SK-N-MC (cell line): ENCODE results near the gene TTC16.

Source experiments
- DNase-seq: peaks from one replicate; pipeline ENCODE4 v3.0.0-alpha.2; 2011; ENCODE audit warnings: low read depth, low spot score
- H3K27ac ChIP-seq: fragments of 200-600 bp; sonication (generic); 2 replicates; pipeline ENCODE4 v1.5.1; 2016; ENCODE audit warnings: mixed run types
- H3K36me3 ChIP-seq: fragments of 200-600 bp; sonication (generic); 2 replicates; pipeline ENCODE4 v1.6.1; 2017; ENCODE audit warnings: antibody characterized with exemption, low read length, mixed read lengths; ENCODE audit not compliant: insufficient read depth
- H3K4me3 ChIP-seq: fragments of 200-600 bp; sonication (generic); 2 replicates; pipeline ENCODE4 v1.5.1; 2016
- H3K9ac ChIP-seq: fragments of 200-600 bp; sonication (generic); 2 replicates; pipeline ENCODE4 v1.8.0; 2017; ENCODE audit warnings: mixed run types, mixed read lengths; ENCODE audit not compliant: insufficient read length
- H3K9me3 ChIP-seq: fragments of 200-600 bp; sonication (generic); 2 replicates; pipeline ENCODE4 v1.6.1; 2017; ENCODE audit warnings: low read depth, mild to moderate bottlenecking, antibody characterized with exemption, low read length, moderate library complexity, mixed read lengths
- EZH2 ChIP-seq: fragments of 200-600 bp; sonication (generic); IDR thresholded peaks from one replicate; pipeline ENCODE4 v1.6.1; 2017; ENCODE audit warnings: antibody characterized with exemption
- FOXP2 ChIP-seq: optimal IDR thresholded peaks from 2 replicates; pipeline ENCODE3; 2011; ENCODE audit warnings: mild to moderate bottlenecking, moderate library complexity; ENCODE audit not compliant: insufficient read depth; ENCODE audit errors: extremely low read length, control extremely low read depth
- POLR2AphosphoS5 ChIP-seq: IDR thresholded peaks from 2 replicates; pipeline ENCODE4 v1.6.1; 2012; ENCODE audit warnings: mild to moderate bottlenecking, low read depth, low read length, borderline replicate concordance

Gene TTC16

DNA sequence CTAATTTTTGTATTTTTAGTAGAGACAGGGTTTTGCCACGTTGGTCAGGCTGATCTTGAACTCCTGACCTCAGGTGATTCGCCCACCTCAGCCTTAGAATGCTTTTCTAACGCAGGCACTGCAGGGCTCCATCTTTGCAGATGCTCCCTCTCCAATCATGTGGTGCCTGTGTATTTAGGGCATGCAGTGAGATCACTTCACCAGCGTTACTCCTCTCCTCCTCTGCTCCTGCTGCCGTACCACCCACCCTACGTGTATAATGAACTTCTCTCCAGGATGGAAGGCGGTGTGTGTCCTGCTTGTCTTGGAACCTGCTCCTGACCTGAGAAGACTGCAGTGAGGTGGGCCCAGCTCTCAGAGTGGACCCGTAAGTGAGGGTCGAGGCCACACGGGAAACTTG lies 22.7 kb upstream of the TTC16 start:
- no peak overlapping the region for H3K9ac ChIP-seq
- H3K9me3 ChIP-seq = no peaks in the 10 kb centered on the region
- DNase-seq = no peak
- H3K4me3 ChIP-seq = no peak overlapping the region
- no peak for TF ChIP-seq EZH2
- H3K36me3 ChIP-seq = no peaks in the 10 kb centered on the region
- H3K27ac ChIP-seq = no peak overlapping the region

DNA sequence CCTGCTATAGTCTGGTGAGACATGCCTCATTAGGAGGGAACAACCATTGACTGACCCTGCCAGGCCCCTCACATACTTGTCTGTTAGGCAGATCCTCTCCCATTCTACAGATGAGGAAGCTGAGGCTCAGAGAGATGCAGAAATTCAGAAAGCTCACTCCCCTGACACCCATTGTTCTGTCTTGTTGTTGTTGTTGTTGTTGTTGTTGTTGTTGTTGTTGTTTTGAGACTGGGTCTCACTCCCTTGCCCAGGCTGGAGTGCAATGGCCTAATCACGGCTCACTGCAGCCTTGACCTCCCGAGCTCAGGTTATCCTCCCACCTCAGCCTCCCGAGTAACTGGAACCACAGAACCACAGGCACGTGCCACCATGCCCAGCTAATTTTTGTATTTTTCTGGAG lies 22.2 kb upstream of the TTC16 start:
- no peak overlapping the region for H3K9ac ChIP-seq
- H3K36me3 ChIP-seq = no peaks in the 10 kb centered on the region
- no peak for DNase-seq
- no peak overlapping the region for H3K27ac ChIP-seq
- no peak overlapping the region for H3K4me3 ChIP-seq
- TF ChIP-seq FOXP2 (no peak), POLR2AphosphoS5 (no peak), EZH2 (no peak)
- H3K9me3 ChIP-seq = no peaks in the 10 kb centered on the region

DNA sequence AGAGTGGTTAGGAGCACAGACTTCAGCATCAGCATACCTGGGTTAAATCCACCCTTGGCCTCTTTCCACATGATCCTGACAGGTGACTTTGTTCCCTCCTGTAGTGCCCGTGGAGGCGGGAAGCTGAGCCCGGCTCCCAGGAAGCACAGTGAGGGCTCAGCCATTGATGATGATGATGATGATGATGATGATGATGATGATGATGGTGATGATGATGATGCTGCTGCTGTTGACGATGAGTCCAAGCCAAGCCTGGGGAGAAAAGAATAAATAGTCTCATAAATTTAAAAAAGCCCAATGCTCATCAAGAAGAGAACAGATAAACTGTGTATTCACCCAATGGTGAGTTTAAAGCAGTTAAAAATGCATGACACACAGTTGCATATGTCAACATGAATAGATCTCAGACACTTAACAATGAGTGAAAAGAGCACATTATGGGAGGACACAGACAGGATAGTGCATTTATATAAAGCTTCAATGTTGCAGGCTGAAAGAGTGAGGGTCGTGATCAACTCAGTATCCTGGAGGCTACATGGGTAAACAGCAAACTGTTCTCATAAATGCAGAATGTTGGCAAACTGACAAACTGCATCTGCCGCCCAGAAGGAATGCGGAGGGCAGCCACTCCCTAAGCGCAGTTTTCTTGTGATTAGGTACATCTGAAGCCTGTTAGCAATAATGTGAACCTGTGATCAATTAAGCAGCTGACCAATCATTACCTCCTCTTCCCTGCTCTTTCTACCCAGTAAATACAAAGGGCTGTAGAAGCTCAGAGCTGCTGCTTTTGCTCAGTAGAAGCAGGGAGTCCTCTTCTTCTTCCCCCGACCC lies 20.8 kb upstream of the TTC16 start:
- no peaks in the 10 kb centered on the region for H3K36me3 ChIP-seq
- H3K4me3 ChIP-seq = peak overlapping the region; percentile 28; the same call in 1 of the 2 replicates
- TF ChIP-seq POLR2AphosphoS5 = no peak
- TF ChIP-seq FOXP2 = no peak
- no peak for TF ChIP-seq EZH2
- H3K9me3 ChIP-seq = no peaks in the 10 kb centered on the region
- no peak overlapping the region for H3K27ac ChIP-seq
- DNase-seq = no peak
- H3K9ac ChIP-seq = peak overlapping the region; percentile 17

DNA sequence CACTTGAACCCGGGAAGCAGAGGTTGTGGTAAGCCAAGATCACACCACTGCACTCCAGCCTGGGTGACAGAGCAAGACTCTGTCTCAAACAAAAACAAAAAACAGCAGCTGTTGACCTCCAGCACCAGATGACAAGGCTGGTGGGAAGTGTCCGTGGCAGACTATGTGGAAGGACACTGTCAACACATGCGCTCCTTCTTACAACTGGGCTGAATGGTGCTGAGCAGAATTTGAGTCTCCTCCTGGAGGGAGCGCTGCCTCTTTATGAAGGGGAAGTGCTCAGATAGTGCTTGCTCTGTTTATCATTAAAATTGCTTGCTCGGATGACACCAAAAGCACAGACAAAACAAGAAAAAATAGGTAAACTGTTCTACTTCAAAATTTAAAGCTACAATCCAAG lies 18.3 kb upstream of the TTC16 start:
- Histone ChIP-seq H3K27ac (no peak overlapping the region), H3K9me3 (no peaks in the 10 kb centered on the region), H3K9ac (no peak overlapping the region), H3K36me3 (no peaks in the 10 kb centered on the region), H3K4me3 (no peak overlapping the region)
- TF ChIP-seq EZH2 (no peak), POLR2AphosphoS5 (no peak), FOXP2 (no peak)
- DNase-seq = no peak

DNA sequence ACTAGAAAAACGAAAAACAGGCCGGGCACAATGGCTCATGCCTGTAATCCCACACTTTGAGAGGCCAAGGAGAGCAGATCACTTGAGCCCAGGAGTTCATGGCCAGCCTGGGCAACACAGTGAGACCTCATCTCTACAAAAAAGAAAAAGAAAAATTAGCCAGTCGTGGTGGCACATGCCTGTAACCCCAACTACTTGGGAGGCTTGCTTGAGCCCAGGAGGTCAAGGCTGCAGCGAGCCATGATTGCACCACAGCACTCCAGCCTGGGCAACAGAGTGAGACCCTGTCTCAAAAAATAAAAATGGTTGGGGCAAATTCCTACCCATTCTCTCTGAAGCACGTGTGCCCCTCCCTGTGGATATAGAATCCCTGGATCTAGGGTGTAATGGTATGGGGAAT lies 17.5 kb upstream of the TTC16 start:
- Histone ChIP-seq H3K4me3 (no peak overlapping the region), H3K27ac (no peak overlapping the region), H3K9ac (no peak overlapping the region), H3K36me3 (no peaks in the 10 kb centered on the region), H3K9me3 (no peaks in the 10 kb centered on the region)
- no peak for DNase-seq
- TF ChIP-seq FOXP2 (no peak), EZH2 (no peak), POLR2AphosphoS5 (no peak)

DNA sequence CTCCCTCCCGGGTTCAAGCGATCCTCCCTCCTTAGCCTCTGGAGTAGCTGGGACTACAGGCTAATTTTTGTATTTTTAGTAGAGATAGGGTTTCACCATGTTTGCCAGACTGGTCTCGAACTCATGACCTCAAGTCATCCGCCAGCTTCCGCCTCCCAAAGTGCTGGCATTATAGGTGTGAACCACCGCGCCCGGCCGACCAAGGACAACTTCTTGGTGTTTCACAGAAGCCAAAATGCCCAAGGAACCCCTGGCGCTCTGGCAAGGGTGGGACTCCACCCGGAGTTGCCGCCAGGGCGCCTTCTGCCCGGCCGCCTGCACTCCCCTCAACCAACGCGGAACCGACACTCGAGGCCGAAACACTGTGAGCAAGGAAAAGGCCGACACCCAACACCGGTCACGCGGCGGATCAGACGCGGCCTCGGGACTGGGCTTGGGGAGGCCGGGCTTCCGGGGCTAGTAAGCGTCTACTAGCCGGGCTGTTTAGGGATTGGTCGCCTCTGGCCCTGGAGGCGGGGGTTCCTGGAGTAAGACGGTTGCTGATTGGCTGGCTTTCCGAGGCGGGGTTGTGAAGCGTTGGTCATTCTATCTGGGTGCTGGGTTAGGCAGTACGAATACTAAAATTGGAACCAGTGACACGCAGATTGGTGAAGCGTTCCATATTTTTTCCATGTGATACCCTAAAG lies 16.8 kb upstream of the TTC16 start:
- TF ChIP-seq EZH2 = no peak
- no peak for TF ChIP-seq FOXP2
- TF ChIP-seq POLR2AphosphoS5 = no peak
- no peak for DNase-seq

DNA sequence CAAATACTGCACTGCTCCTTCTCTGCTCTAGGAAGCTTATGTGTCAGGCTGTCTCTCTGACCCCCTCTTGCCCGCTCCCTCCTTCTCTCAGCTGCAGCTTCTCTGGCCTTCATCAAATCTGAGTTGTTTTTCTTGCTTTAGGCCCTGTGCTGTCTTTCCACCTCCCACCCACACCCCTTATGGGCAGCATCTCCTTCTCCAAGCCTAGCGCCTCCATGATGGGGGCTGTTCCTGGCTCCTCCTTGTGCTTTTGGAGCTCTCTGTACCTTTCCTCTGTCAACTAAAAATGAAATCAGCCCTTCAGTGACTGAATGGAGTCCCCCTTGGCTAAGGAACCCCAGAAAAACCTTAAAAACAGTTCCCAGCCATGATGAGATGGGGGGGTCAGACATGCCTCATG lies 15.7 kb upstream of the TTC16 start:
- no peak overlapping the region for H3K4me3 ChIP-seq
- TF ChIP-seq FOXP2 (no peak), EZH2 (no peak), POLR2AphosphoS5 (no peak)
- DNase-seq = no peak
- H3K9me3 ChIP-seq = no peaks in the 10 kb centered on the region
- H3K9ac ChIP-seq = no peak overlapping the region
- H3K27ac ChIP-seq = no peak overlapping the region
- no peaks in the 10 kb centered on the region for H3K36me3 ChIP-seq

More for the DNA sequence above, 16.8 kb upstream of the TTC16 start:
- no peaks in the 10 kb centered on the region for H3K36me3 ChIP-seq
- H3K9ac ChIP-seq = no peak overlapping the region
- H3K9me3 ChIP-seq = no peaks in the 10 kb centered on the region
- H3K27ac ChIP-seq = no peak overlapping the region
- H3K4me3 ChIP-seq = no peak overlapping the region

DNA sequence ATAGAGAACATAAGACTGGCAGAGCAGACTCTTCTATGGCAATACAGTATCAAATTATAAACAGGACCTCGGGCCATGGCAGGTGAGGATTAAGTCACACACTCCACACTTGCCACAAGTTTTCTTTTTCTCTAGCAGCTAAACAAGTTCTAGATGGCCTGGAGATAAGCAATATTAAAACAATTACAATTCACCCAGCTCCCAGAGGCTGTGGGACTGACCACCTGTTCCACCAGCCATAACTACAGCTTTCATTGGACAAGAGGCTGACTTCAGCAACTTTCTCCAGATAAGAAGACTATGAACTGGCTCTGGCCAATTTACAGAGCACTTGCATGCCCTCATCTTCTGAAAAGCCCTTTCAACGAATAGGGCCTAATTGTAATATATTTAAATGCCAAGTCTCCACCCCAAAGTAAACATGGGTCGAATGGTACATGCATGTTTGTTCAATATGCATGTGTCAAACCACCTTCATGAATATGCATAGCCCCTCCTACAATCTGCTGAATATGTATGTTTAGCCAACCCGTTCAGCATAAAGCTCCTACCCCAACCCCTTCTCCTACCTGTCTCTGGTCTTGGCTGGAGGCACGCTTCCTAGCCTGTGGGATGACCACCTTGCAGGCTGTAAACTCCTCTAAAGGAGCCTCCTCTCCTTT lies 15.2 kb upstream of the TTC16 start:
- Histone ChIP-seq H3K36me3 (no peaks in the 10 kb centered on the region), H3K9me3 (no peaks in the 10 kb centered on the region), H3K27ac (no peak overlapping the region), H3K9ac (no peak overlapping the region), H3K4me3 (no peak overlapping the region)
- no peak for TF ChIP-seq POLR2AphosphoS5
- no peak for TF ChIP-seq FOXP2
- TF ChIP-seq EZH2 = no peak
- no peak for DNase-seq
